GM21619 (cell line): ENCODE measurements around the gene ADAD2.
A peak's percentile ranks its signal among the peaks of the same experiment; 100 is the strongest.

Source experiments
- ATAC-seq: cut with Tn5 transposase; IDR thresholded peaks from one replicate; pipeline ENCODE4 v1.9.1; 2021; ENCODE audit not compliant: unreplicated experiment

Gene ADAD2

GRCh38 chr16:84190731-84191388 lies at the start of gene ADAD2:
Gene ADAD2, plus strand, starts transcription at chr16:84191157. Its CDS starts 74 bp downstream, at chr16:84191231.
- ATAC-seq, result no peak

- ATAC-seq, result no peak
These were observed 47.9 kb upstream of the ADAD2 start for GRCh38 chr16:84143081-84143480.

GRCh38 chr16:84143784-84144199 lies 47.2 kb upstream of the ADAD2 start:
- ATAC-seq, result no peak

- no peak for ATAC-seq
These were observed 46.6 kb upstream of the ADAD2 start for GRCh38 chr16:84144209-84144858.

GRCh38 chr16:84144859-84145639 lies 45.9 kb upstream of the ADAD2 start, which contains the start of the genes DNAAF1 and HSDL1:
Gene DNAAF1, plus strand, starts transcription at chr16:84145308. Its CDS starts 133 bp downstream, at chr16:84145441.
Gene HSDL1, minus strand, starts transcription at chr16:84145177. Its CDS starts 13,856 bp downstream, at chr16:84131321.
- peak; percentile 78 for ATAC-seq

- ATAC-seq, result no peak
These were observed 40.0 kb upstream of the ADAD2 start for GRCh38 chr16:84150926-84151325.

GRCh38 chr16:84153660-84154214 lies 37.2 kb upstream of the ADAD2 start:
- ATAC-seq, result no peak

GRCh38 chr16:84155226-84155625 lies 35.7 kb upstream of the ADAD2 start:
- ATAC-seq, result no peak

- ATAC-seq, result no peak
These were observed 35.2 kb upstream of the ADAD2 start for GRCh38 chr16:84155771-84156170.

- ATAC-seq, result no peak
These were observed 34.6 kb upstream of the ADAD2 start for GRCh38 chr16:84156342-84156784.

- ATAC-seq, result no peak
These were observed 31.9 kb upstream of the ADAD2 start for GRCh38 chr16:84159007-84159406.

- no peak for ATAC-seq
These were observed 31.2 kb upstream of the ADAD2 start for GRCh38 chr16:84159800-84160199.

- ATAC-seq, result no peak
These were observed 29.9 kb upstream of the ADAD2 start for GRCh38 chr16:84161037-84161436.

- no peak for ATAC-seq
These were observed 29.2 kb upstream of the ADAD2 start for GRCh38 chr16:84161801-84162200.

GRCh38 chr16:84165746-84166145 lies 25.2 kb upstream of the ADAD2 start:
- ATAC-seq, result no peak

- no peak for ATAC-seq
These were observed 23.9 kb upstream of the ADAD2 start for GRCh38 chr16:84166796-84167695.

- no peak for ATAC-seq
These were observed 21.1 kb upstream of the ADAD2 start for GRCh38 chr16:84169765-84170310.

GRCh38 chr16:84174396-84174795 lies 16.6 kb upstream of the ADAD2 start:
- no peak for ATAC-seq

- peak; percentile 69 for ATAC-seq
These were observed 15.4 kb upstream of the ADAD2 start for GRCh38 chr16:84175350-84176081.
